ENCODE data around the gene GATB.

GRCh38 chr4:151717314-151717713, 43.5 kb downstream of the GATB start:
- TF ChIP-seq YY2 (tag by site-specific recombination; IDR thresholded peaks at IDR 0.05) (no peak), ZBTB10 (tag by site-specific recombination; IDR thresholded peaks at IDR 0.05) (no peak)

Measured in HEK293 (cell line).